Kidney tubule cell (primary cell): ENCODE measurements around the gene NELL2.
A peak's percentile ranks its signal among the peaks of the same experiment; 100 is the strongest.
"Not testable (repeated sequence)": the region's sequence is repeated elsewhere in the genome, so short reads cannot be mapped to it uniquely, and the experiment has no call there.

Experiments
- DNase-seq: peaks from one replicate; pipeline ENCODE4 v3.0.0-alpha.2; 2018; ENCODE audit warnings: low spot score

Gene NELL2

GRCh38 chr12:44847888-44848702 is 28.0 kb downstream of the NELL2 start:
- no peak for DNase-seq

DNA sequence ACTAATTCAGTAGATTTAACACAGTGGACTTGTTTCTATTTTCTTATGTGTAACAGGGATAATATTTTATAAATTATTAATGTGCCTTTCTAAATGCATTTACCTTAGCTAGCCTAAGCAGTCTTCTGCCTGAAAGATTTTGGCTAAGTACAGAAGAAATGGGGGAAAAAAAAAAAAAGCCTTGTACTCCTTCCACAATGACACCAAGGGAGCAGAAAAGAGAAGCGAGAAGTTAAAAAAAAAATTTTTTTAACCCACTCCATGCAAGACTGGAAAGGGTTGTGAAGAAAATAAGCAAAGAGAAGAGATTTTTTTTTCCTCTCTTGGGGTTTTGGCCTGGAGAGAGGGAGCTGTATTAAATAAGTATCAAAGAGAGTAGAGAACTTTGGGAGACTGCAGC is 28.7 kb downstream of the NELL2 start:
- no peak for DNase-seq

GRCh38 chr12:44846826-44847225 is 29.3 kb downstream of the NELL2 start:
- no peak for DNase-seq

DNA sequence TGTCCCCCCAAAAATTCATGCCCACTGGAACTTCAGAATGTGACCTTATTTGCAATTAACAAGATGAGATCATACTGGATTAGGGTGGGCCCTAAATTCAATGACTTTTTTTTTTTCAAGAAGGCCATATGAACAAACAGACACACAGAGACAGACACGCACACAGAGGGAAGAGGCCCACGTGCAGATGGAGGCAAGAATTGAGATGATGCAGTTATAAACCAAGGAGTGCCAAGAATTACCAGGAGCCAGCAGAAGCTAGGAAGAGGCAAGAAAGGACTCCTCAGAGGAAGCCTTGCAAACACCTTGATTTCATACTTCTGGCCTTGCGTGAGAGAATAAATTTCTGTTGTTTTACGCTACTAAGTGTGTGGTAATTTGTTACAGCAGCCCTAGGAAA is 33.4 kb downstream of the NELL2 start:
- no peak for DNase-seq

GRCh38 chr12:44839785-44840184 is 36.3 kb downstream of the NELL2 start:
- DNase-seq: no peak

- DNase-seq: no peak
Measured at GRCh38 chr12:44837114-44837755, 38.9 kb downstream of the NELL2 start.

- peak; percentile 33 for DNase-seq
Measured at GRCh38 chr12:44835641-44836379, 40.3 kb downstream of the NELL2 start.

GRCh38 chr12:44834996-44835395 is 41.1 kb downstream of the NELL2 start:
- DNase-seq: not testable (repeated sequence)

- DNase-seq: no peak
Measured at GRCh38 chr12:44833561-44833960, 42.6 kb downstream of the NELL2 start.

GRCh38 chr12:44830566-44831055 is 45.5 kb downstream of the NELL2 start:
- no peak for DNase-seq

DNA sequence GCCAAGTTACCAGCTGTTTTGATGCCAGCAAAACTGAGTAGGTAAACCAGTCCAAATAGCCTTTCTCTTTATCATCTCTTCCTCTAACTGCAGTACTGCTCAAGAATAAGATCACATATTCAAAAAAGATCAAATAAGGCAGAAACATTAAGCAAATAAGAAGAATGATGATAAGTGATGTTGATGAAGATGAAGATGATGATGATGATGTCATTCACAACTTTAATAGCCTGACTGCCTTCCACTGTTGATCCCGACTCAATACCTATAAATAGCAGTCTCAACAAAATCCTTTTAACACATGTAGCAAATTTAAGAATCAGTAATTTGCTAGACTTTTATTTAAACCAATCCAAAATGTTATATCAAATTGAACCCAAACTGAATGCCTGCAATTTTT is 47.1 kb downstream of the NELL2 start:
- no peak for DNase-seq

DNA sequence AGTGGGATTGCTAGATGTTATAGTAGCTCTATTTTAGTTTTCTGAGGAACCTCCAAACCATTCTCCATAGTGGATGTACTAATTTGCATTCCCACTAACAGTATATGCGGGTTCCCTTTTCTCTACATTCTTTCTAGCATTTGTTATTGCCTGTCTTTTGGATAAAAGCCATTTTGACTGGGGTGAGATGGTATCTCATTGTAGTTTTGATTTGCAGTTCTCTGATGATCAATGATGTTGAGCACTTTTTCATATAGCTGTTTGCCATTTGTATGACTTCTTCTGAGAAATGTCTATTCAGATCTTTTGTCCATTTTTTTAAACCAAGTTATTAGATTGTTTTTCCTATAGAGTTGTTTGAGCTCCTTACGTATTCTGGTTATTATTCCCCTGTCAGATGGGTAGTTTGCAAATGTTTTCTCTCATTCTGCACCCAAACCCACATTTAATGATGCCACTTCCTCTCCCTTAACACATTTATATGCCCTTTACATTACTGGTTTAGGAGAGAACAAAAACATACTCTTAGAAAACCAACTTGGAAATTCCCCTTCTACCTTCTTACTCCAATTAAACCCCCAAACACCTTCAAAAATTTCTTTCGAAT is 48.2 kb downstream of the NELL2 start:
- DNase-seq: no peak

GRCh38 chr12:44821702-44822101 is 54.4 kb downstream of the NELL2 start:
- not testable (repeated sequence) for DNase-seq

DNA sequence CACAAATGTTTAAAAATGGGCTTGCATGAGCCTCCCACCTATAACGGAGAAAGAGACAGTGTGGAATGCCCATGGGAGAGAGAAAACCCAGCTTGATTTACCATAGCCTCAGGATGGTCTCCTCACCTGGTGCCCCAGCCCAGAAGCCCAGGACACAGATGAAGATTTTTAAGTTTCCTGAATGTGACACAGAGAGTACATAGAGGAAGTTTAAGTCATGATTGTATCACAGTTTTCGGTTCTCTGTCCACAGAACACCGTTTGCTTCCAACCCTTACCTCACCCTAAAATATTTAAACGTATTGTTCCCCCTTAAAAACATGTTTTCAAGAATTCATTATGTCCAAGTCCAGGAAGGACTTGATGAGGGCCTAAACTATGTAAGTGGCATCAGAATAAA is 56.2 kb downstream of the NELL2 start:
- no peak for DNase-seq

- DNase-seq: no peak
Measured at GRCh38 chr12:44817687-44818086, 58.4 kb downstream of the NELL2 start.

- no peak for DNase-seq
Measured at GRCh38 chr12:44816446-44817017, 59.6 kb downstream of the NELL2 start.

GRCh38 chr12:44812062-44812461 is 64.1 kb downstream of the NELL2 start:
- DNase-seq: no peak

GRCh38 chr12:44804068-44804467 is 72.0 kb downstream of the NELL2 start:
- DNase-seq: no peak

GRCh38 chr12:44795970-44796369 is 80.1 kb downstream of the NELL2 start:
- no peak for DNase-seq

DNA sequence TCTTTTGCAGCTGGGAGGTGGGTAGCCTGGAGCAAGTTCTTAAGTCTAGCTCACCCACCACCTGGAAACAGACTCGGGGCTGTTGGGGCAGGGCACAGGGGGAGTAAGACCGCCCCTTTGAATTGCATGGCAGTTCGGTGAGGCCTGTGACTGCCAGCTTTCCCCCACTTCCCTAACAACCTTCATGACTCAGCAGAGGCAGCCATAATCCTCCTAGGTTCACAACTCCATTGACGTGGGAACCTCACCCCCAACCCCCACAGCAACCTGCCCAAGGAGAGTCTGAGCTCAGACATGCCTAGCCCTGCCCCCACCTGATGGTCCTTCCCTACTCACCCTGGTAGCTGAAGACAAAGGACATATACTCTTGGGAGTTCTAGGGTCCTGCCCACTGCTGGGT is 87.4 kb downstream of the NELL2 start:
- no peak for DNase-seq

GRCh38 chr12:44780221-44780790 is 95.8 kb downstream of the NELL2 start:
- no peak for DNase-seq

DNA sequence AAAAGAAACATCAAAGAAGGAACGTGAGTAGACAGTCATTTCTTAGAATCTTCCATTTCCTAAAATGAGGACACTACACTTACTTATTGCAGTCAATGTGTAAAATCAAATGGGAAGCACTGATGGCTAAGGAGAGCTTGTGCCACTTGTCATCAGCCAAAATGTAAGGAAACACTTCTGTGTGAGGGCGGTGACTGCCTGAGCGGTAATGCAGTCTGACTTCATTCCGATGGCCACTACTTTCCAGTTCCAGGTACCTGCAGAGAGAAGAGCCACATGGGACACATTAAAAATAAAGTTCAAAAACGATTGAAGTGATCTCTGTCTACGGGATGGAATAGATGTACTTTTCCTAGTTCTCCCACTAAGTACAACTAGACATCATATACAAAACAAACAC is 96.3 kb downstream of the NELL2 start:
- DNase-seq: no peak
